VCaP (cell line): ENCODE measurements around the gene TBC1D10A.

Source experiments
- H3K27ac ChIP-seq: fragments of 450-650 bp; 2 replicates; pipeline ENCODE4 v1.5.1; 2017
- TF ChIP-seq, protein P1 (sequence below): fragments of 450-650 bp; conservative IDR thresholded peaks from 2 replicates; pipeline ENCODE4 v1.5.1; 2017; ENCODE audit warnings: mild to moderate bottlenecking, moderate library complexity

TBC1D10A gene

DNA sequence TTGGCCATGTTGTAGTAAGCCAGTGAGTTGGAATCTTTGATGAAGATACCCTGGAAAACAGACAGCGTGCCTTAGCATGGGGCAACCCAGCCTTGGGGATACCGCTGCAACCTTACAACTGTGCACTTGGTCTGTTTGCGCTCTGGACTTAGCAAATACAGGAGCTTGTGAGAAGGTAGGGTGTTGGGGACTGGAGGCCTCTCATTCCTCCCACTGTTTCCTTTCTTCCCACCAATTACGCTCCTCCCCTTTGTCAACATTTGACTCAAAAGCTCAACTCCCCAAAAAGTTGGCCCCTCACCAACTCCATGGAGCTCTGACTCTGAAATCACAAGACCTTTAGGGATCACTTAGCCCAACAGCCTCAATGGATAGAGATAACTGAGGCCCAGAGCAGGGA, 7.9 kb upstream of the TBC1D10A start:
- no peak overlapping the region for H3K27ac ChIP-seq
- TF ChIP-seq, protein P1, sequence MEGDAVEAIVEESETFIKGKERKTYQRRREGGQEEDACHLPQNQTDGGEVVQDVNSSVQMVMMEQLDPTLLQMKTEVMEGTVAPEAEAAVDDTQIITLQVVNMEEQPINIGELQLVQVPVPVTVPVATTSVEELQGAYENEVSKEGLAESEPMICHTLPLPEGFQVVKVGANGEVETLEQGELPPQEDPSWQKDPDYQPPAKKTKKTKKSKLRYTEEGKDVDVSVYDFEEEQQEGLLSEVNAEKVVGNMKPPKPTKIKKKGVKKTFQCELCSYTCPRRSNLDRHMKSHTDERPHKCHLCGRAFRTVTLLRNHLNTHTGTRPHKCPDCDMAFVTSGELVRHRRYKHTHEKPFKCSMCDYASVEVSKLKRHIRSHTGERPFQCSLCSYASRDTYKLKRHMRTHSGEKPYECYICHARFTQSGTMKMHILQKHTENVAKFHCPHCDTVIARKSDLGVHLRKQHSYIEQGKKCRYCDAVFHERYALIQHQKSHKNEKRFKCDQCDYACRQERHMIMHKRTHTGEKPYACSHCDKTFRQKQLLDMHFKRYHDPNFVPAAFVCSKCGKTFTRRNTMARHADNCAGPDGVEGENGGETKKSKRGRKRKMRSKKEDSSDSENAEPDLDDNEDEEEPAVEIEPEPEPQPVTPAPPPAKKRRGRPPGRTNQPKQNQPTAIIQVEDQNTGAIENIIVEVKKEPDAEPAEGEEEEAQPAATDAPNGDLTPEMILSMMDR = no peak

DNA sequence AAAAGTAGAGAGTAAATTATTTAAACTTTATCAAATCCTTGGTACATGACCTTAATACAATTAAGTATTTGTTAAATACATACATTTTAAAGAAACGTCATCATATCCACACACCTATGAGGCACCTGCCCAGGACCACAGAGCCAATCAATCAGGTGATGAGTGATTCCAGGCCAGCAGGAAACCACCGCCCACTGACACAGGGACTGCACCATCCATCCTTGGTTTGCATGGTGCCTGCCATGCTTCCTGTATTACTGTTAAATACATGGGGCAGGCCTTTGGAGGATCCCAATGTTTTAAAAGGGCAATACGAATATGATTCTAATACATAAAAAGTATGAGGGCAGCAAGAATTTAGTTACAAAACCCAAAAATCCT, 7.0 kb upstream of the TBC1D10A start:
- TF ChIP-seq, protein P1 = no peak
- H3K27ac ChIP-seq = no peak overlapping the region

DNA sequence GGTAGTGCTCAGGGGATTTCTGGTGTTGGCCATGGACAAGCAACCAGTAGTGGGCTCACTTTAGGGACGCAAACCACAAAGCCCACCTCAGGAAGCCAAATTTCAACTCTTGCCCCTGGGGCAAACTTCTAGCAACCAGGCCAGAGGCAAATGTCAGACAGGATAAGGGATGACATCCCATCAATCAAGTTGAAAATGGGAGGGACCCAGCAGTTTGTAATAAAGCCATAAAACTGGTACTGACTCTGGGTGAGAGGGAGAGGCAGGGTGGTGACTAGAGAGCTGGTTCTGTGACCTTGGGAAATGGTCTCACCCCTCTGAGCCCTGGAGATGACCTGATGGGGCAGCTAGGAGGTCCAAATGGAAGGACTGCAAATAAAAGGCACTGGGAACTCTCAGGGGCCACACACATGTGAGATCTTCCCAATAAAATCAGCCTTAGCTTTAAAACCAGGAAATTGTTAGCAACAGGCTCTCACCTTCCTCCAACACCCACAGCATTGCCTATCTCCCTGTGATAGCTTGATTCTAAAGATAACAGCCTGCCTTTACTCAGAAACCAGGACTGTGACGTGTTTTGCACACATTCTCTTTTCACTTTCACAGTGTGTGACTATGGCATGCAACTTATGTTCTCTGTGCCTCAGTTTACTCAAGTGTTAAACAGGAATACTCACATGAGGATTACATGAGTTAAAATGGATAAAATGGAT, 6.4 kb upstream of the TBC1D10A start:
- no peak overlapping the region for H3K27ac ChIP-seq
- TF ChIP-seq, protein P1 = no peak

DNA sequence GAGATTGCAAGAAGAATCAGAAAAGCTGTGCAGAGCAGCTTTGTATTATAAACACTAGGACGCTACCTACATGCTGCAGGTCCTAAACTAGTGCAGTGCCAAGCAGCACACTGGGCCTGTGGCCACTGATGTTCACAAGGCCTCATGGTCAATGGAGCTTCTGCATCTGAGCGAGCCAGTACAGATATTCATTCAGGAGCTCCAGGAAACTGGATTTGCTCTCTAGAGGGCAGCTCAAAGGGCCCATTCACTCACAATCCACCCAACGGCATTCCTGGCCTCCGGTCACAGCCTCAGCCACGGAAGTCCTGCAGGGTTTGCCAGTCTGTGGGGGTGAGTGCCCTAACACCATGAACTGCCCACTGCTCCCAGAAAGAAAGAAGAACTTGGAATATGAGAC, 5.8 kb upstream of the TBC1D10A start:
- H3K27ac ChIP-seq = no peak overlapping the region
- TF ChIP-seq, protein P1 = no peak

DNA sequence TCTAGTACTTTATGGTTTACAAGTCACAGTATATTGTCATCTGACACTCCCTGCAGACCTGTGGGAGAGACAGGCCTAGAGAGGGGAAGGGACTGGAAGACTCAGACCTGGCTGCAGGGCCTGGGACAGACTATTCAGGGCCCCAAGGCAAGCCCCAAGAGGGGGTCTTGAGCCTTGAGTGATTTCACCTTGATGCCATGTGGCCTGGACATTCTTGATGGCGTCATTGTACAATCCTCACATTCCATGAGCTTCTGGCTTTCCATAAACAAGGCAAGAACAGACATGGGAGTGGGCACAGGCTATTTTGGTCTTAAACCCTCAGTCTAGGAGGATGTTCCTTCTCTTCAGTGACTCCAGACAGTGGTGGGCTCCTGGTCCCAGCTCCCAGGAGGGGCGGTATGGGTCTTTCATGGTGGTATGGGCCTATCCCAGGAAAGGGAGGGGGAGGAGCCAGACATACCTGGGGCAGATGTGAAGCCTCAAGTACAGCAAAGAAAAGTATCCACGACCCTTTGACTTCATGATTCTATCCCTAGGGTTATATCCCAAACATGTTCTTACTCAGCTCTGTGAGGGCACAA, 1.8 kb upstream of the TBC1D10A start:
- H3K27ac ChIP-seq = peak overlapping the region; percentile 81
- TF ChIP-seq, protein P1 = no peak

DNA sequence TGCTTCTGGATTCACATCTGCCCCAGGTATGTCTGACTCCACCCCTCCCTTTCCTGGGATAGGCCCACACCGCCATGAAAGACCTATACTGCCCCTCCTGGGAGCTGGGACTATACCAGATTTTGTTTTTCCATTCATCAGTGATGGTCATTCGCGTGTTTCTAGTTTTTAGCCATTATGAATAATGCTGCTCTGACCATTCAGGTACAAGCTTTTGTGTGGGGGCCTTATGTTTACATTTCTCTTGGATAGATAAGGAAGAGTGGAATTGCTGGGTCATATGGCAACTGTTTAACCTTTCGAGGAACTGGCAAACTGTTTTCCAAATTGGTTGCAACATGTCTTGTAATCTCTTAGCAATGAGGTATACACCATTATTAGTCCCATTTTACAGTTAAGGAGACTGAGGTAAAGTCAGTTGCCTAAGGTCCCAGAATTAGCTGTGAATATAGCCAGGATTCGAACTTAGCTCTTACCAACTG, 1.2 kb upstream of the TBC1D10A start:
- TF ChIP-seq, protein P1 = peak; percentile 68
- peak overlapping the region; percentile 81 for H3K27ac ChIP-seq

DNA sequence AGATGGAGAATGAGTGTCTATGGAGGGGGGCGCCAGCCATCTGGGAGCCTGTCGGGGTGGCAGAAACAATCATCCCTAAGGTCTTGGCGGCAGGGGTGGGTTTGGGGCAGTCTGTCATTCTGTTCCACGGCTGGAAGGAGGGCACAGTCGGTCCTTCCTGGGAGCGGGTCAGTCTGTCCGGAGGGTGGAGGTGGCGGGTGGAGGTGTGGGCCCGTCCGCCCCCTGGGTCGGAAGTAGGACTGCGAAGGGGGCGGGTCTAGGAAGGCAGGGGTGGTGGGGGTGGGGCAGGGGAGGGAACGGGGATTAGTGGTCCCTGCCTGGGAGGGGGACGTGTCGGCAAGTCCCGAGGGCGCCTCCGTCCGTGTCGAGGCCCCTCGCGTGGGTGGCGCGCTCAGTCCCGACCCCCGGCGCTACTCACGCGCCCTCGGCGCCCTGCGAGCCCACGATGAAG, 461 bp downstream of the TBC1D10A start:
- TF ChIP-seq, protein P1 = no peak
- H3K27ac ChIP-seq = peak overlapping the region; percentile 81
